Thyroid gland (tissue), 4 donors: Measurements from ENCODE around the gene TENM3. TPM values are rescaled to one million over a fixed set of nuclear protein-coding genes. Genes with fewer than 3 reads are reported as not detected.

Source experiments
- DNase-seq, 2 donors: peaks; one replicate each; pipeline ENCODE4 v3.0.0-alpha.2; 2019
- H3K27ac ChIP-seq, 3 donors: fragments of 200-600 bp; sonication (generic); 1 replicate in 2 of 3; 2 replicates in 1 of 3; pipeline ENCODE4 v1.5.1; 2016 to 2019; ENCODE audit warnings: mild to moderate bottlenecking in 1 of 3, moderate library complexity in 1 of 3
- H3K27me3 ChIP-seq: fragments of 200-600 bp; sonication (generic); one replicate; pipeline ENCODE4 v1.5.1; 2019
- H3K36me3 ChIP-seq, 2 donors: fragments of 200-600 bp; sonication (generic); one replicate each; pipeline ENCODE4 v1.5.1; 2016 to 2019
- H3K4me1 ChIP-seq, 2 donors: fragments of 200-600 bp; sonication (generic); one replicate each; pipeline ENCODE4 v1.5.1; 2017 to 2019
- H3K4me3 ChIP-seq, 3 donors: fragments of 200-600 bp; sonication (generic); replicated peaks in 1 of 3; 1 replicate in 2 of 3; 2 replicates in 1 of 3; pipeline ENCODE4 v1.5.1; 2016; ENCODE audit warnings: mild to moderate bottlenecking in 1 of 3
- H3K9me3 ChIP-seq: fragments of 200-600 bp; sonication (generic); one replicate; pipeline ENCODE4 v1.5.1; 2017
- POLR2A ChIP-seq, 2 donors: fragments of 450-650 bp; IDR thresholded peaks; one replicate each; pipeline ENCODE4 v1.6.1; 2017; ENCODE audit warnings: antibody characterized with exemption in 2 of 2, mild to moderate bottlenecking in 2 of 2, moderate library complexity in 1 of 2
- WGBS, 2 donors: methylation state at CpG; one replicate each; pipeline ENCODE4 v1.1.5; 2017; 5-methylcytosine and 5-hydroxymethylcytosine counted together
- intact Hi-C: fragments of 100-400 bp; cut with DNase I; formaldehyde crosslinking; loops from one replicate; pipeline ENCODE4 v1.15.1; 2023
- total RNA-seq, 4 donors: library from RNA; depleted of rRNA; stranded (reverse); fragments of >200 nt; gene quantifications; one replicate each; pipeline ENCODE4 v1.2.3, GENCODE V29; 2016
- TF ChIP-seq, protein P1 (sequence below), 6 experiments: fragments of 200-600 bp in 3 of 6; fragments of 450-650 bp in 3 of 6; sonication (generic) in 3 of 6; IDR thresholded peaks; one replicate each; pipeline ENCODE4 v1.5.1; 2016 to 2019; ENCODE audit warnings: antibody characterized with exemption in 6 of 6, mild to moderate bottlenecking in 2 of 6, inconsistent platforms in 1 of 6, moderate library complexity in 1 of 6

Gene TENM3
- total RNA-seq, 4 donors from 2014 or later = 41.8 to 82.2 (median 68.1) TPM

DNA sequence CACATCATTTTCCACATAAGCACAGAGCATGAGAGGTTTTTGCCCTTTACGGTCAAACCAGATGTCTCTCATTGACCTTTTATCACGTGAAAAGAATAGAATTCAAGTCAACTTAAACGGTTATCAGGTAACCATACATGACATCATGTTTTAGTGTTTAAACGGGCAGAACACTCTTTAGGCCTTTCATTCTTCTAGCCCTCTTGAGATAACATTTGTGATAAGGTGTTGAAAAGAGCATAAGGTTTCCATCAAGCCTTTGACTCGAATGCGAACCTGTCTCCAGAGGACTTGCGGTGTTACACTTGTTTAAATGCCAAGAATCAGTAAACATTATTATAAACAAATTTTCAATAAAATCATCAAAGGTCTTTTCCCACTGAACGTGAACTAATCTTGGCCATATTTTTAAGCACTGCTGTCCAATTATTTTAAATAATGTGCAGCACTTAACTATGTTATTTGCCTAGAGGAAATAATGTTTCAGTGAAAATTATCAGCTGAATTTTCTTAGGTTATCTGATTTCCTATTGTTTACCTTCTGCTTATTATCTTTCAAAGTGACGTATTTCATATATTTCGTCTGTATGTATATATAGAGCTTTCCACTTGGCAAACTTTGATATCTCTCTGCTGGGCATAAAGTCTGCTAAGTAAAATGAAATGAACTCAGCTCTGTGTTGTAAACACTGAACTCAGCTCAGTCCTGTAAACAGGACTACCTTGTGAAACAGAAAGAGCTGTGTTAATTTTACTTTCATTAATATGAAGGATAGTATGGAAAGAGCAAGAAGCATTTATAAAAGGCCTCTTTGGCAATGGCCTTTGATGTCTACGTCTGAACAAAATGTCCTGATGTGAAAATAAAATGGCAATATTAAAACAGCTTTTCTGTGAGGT is 33.3 kb downstream of the TENM3 start:
- Histone ChIP-seq H3K4me1 (no peaks in the 10 kb centered on the region), H3K36me3 (no peaks in the 10 kb centered on the region), H3K27me3 (no peaks in the 10 kb centered on the region), H3K27ac (no peak overlapping the region), H3K9me3 (no peaks in the 10 kb centered on the region), H3K4me3 (no peak overlapping the region)
- no peak for DNase-seq
- 71 to 72% methylated on average over 11 of the region's 11 CpGs for WGBS, 2 donors
- intact Hi-C loops = no loop called here
- no peak for TF ChIP-seq POLR2A (IDR thresholded peaks at IDR 0.05)
- TF ChIP-seq, protein P1, sequence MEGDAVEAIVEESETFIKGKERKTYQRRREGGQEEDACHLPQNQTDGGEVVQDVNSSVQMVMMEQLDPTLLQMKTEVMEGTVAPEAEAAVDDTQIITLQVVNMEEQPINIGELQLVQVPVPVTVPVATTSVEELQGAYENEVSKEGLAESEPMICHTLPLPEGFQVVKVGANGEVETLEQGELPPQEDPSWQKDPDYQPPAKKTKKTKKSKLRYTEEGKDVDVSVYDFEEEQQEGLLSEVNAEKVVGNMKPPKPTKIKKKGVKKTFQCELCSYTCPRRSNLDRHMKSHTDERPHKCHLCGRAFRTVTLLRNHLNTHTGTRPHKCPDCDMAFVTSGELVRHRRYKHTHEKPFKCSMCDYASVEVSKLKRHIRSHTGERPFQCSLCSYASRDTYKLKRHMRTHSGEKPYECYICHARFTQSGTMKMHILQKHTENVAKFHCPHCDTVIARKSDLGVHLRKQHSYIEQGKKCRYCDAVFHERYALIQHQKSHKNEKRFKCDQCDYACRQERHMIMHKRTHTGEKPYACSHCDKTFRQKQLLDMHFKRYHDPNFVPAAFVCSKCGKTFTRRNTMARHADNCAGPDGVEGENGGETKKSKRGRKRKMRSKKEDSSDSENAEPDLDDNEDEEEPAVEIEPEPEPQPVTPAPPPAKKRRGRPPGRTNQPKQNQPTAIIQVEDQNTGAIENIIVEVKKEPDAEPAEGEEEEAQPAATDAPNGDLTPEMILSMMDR (IDR thresholded peaks at IDR 0.05) = no peak

- Histone ChIP-seq H3K4me1 (no peaks in the 10 kb centered on the region), H3K9me3 (no peaks in the 10 kb centered on the region), H3K27ac (no peak overlapping the region), H3K36me3 (no peaks in the 10 kb centered on the region), H3K27me3 (no peaks in the 10 kb centered on the region), H3K4me3 (no peak overlapping the region)
- TF ChIP-seq, protein P1 (IDR thresholded peaks at IDR 0.05) = no peak
- TF ChIP-seq POLR2A (IDR thresholded peaks at IDR 0.05) = no peak
- intact Hi-C loops = no loop called here
- DNase-seq = no peak
- 75 to 80% methylated on average over 2 of the region's 2 CpGs for WGBS, 2 donors
Observed at GRCh38 chr4:182277377-182277776, 34.2 kb downstream of the TENM3 start.

DNA sequence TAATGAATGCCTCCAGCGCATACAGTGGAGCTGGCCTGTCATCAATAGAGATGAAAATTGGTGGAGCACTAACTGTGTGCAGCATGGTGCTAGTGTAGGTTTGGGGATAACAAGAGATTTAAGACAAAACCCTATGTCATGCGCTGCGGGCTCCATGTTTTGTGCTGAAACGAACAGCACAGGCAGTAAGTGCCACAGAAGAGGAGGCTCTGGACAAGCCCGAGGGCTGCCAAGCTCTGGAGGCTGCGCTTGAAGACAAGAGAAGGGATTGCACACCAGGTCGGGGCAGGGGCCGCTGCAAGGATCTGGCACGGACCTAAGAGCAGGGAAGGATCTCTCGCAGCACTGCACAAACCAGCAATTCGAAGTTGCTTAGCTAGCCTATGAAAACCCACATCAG is 35.5 kb downstream of the TENM3 start:
- no peak overlapping the region for H3K27ac ChIP-seq
- no peak overlapping the region for H3K4me3 ChIP-seq
- no peaks in the 10 kb centered on the region for H3K9me3 ChIP-seq
- no peaks in the 10 kb centered on the region for H3K4me1 ChIP-seq
- H3K36me3 ChIP-seq = no peaks in the 10 kb centered on the region
- intact Hi-C loops = no loop called here
- WGBS, 2 donors = 86 to 88% methylated on average over 10 to 11 of the region's 11 CpGs
- no peak for DNase-seq
- H3K27me3 ChIP-seq = no peaks in the 10 kb centered on the region
- no peak for TF ChIP-seq POLR2A (IDR thresholded peaks at IDR 0.05)
- TF ChIP-seq, protein P1 (IDR thresholded peaks at IDR 0.05) = no peak

DNA sequence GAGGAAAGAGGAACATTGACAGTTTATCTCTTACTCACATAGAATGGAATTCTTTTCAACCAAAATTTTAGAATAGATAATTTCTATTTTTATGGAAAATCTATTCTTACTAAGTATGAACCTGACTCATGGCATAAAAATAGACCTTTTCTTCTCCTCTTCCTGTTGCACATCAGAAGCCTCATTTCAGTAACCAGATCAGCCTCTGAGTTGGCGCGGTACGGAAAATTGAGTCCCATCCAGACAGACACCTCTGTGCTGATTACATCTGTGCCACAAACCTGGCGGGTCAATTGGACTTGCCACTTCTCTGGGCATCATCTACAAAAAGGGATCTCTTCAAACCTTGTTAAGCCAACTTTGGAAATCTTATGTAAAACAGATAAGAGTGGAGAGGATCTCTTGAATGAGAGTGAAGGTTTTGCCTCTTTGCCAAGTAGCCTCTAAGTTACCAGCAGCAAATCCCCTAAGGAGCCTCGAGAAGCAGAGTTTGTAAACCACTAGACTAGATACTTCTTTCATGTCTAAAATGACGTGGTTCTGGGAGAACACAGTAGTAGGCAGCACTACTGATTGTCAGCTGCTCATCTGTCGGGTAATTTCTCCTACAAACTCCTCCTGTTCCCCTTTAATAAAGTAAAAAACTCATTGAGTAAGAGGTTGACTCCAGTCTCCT is 37.4 kb downstream of the TENM3 start:
- no peak for TF ChIP-seq POLR2A (IDR thresholded peaks at IDR 0.05)
- TF ChIP-seq, protein P1 (IDR thresholded peaks at IDR 0.05) = no peak
- 66 to 73% methylated on average over 7 of the region's 7 CpGs for WGBS, 2 donors
- Histone ChIP-seq H3K27ac (no peak overlapping the region), H3K4me3 (no peak overlapping the region), H3K36me3 (no peaks in the 10 kb centered on the region), H3K4me1 (no peaks in the 10 kb centered on the region), H3K9me3 (no peaks in the 10 kb centered on the region), H3K27me3 (no peaks in the 10 kb centered on the region)
- intact Hi-C loops = no loop called here
- DNase-seq = no peak

GRCh38 chr4:182286035-182286434 is 42.8 kb downstream of the TENM3 start:
- Histone ChIP-seq H3K27ac (no peak overlapping the region), H3K4me3 (no peak overlapping the region), H3K36me3 (no peaks in the 10 kb centered on the region), H3K4me1 (no peaks in the 10 kb centered on the region), H3K9me3 (no peaks in the 10 kb centered on the region), H3K27me3 (no peaks in the 10 kb centered on the region)
- TF ChIP-seq, protein P1 (IDR thresholded peaks at IDR 0.05) = no peak
- TF ChIP-seq POLR2A (IDR thresholded peaks at IDR 0.05) = no peak
- 77 to 81% methylated on average over 3 of the region's 3 CpGs for WGBS, 2 donors
- intact Hi-C loops = no loop called here
- DNase-seq = peak; percentile 8 to 48
